ENCODE measurements around the gene BLOC1S2. TPM values are rescaled to one million over a fixed set of nuclear protein-coding genes. Genes with fewer than 3 reads are reported as not detected.

Gene BLOC1S2
- total RNA-seq, 1 donor from 2014 or later, result 47.7 TPM

GRCh38 chr10:100253041-100253440 is 33.4 kb downstream of the BLOC1S2 start:
- no peak for TF ChIP-seq CTCF (IDR thresholded peaks at IDR 0.05)
- no peaks in the 10 kb centered on the region for H3K27me3 Mint-ChIP-seq
- intact Hi-C loops (cut with micrococcal nuclease), result no loop called here
- peaks cover 83% of the 10 kb centered on the region for H3K36me3 Mint-ChIP-seq (ENCODE audit: low read depth)
- POLR2A ChIA-PET, result interaction anchor here (1.0 kb wide), 1 partner anchor 32 kb away, joined by 3 read pairs; no protein-coding TSS in a partner anchor
- H3K9me3 Mint-ChIP-seq, result no peaks in the 10 kb centered on the region
- DNase-seq, result no peak
- H3K4me1 Mint-ChIP-seq, result no peaks in the 10 kb centered on the region
- ATAC-seq (ENCODE audit: low read depth), result no peak
- no peak overlapping the region for H3K27ac Mint-ChIP-seq
- no peak overlapping the region for H3K4me3 Mint-ChIP-seq
- CTCF ChIA-PET, result no interaction called here

- DNase-seq (no peak), ATAC-seq (ENCODE audit: low read depth) (no peak)
- POLR2A ChIA-PET, result no interaction called here
- CTCF ChIA-PET, result no interaction called here
- intact Hi-C loops (cut with micrococcal nuclease), result no loop called here
- Mint-ChIP-seq H3K4me1 (no peaks in the 10 kb centered on the region), H3K27ac (no peak overlapping the region), H3K27me3 (no peaks in the 10 kb centered on the region), H3K4me3 (no peak overlapping the region), H3K36me3 (ENCODE audit: low read depth) (peaks cover 79% of the 10 kb centered on the region), H3K9me3 (no peaks in the 10 kb centered on the region)
- no peak for TF ChIP-seq CTCF (IDR thresholded peaks at IDR 0.05)
Observed at GRCh38 chr10:100248820-100249219, 37.7 kb downstream of the BLOC1S2 start.

GRCh38 chr10:100245484-100246220 is 40.8 kb downstream of the BLOC1S2 start:
- ChIA-PET CTCF (no interaction called here), POLR2A (no interaction called here)
- ATAC-seq (ENCODE audit: low read depth) (no peak), DNase-seq (no peak)
- Mint-ChIP-seq H3K36me3 (ENCODE audit: low read depth) (peaks cover 82% of the 10 kb centered on the region), H3K9me3 (no peaks in the 10 kb centered on the region), H3K4me1 (no peaks in the 10 kb centered on the region), H3K27me3 (no peaks in the 10 kb centered on the region), H3K4me3 (no peak overlapping the region), H3K27ac (no peak overlapping the region)
- no peak for TF ChIP-seq CTCF (IDR thresholded peaks at IDR 0.05)
- intact Hi-C loops (cut with micrococcal nuclease), result no loop called here

GRCh38 chr10:100239851-100240250 is 46.6 kb downstream of the BLOC1S2 start:
- Mint-ChIP-seq H3K4me3 (no peak overlapping the region), H3K27me3 (no peaks in the 10 kb centered on the region), H3K27ac (no peak overlapping the region), H3K36me3 (ENCODE audit: low read depth) (peaks cover 80% of the 10 kb centered on the region), H3K9me3 (no peaks in the 10 kb centered on the region), H3K4me1 (no peaks in the 10 kb centered on the region)
- CTCF ChIA-PET, result interaction anchor here (0.7 kb wide), 1 partner anchor 394 kb away, joined by 3 read pairs; no protein-coding TSS in a partner anchor
- TF ChIP-seq CTCF (IDR thresholded peaks at IDR 0.05), result no peak
- POLR2A ChIA-PET, result interaction anchor here (0.8 kb wide), 1 partner anchor 27 kb away, joined by 3 read pairs; the partner anchor contains the start of gene CWF19L1
- no peak for DNase-seq
- intact Hi-C loops (cut with micrococcal nuclease), result no loop called here
- ATAC-seq (ENCODE audit: low read depth), result no peak

- ChIA-PET POLR2A (no interaction called here), CTCF (no interaction called here)
- Mint-ChIP-seq H3K27ac (no peak overlapping the region), H3K27me3 (no peaks in the 10 kb centered on the region), H3K4me1 (peaks cover 1% of the 10 kb centered on the region), H3K4me3 (no peak overlapping the region), H3K9me3 (no peaks in the 10 kb centered on the region), H3K36me3 (ENCODE audit: low read depth) (peaks cover 83% of the 10 kb centered on the region)
- no peak for TF ChIP-seq CTCF (IDR thresholded peaks at IDR 0.05)
- intact Hi-C loops (cut with micrococcal nuclease), result no loop called here
- ATAC-seq (ENCODE audit: low read depth) (no peak), DNase-seq (no peak)
Observed at GRCh38 chr10:100238429-100238828, 48.1 kb downstream of the BLOC1S2 start.
